IPS DF 6.9 (cell line): ENCODE data around the gene EBI3.
"Not testable (repeated sequence)": the region's sequence is repeated elsewhere in the genome, so short reads cannot be mapped to it uniquely, and the experiment has no call there.

Experiments used
- DNase-seq: peaks from one replicate; pipeline ENCODE4 v3.0.0-alpha.2; 2013; ENCODE audit warnings: low read depth, low spot score
- H3K27ac ChIP-seq: one replicate; pipeline ENCODE4 v1.5.1; 2013; ENCODE audit warnings: low read length, control low read depth
- H3K27me3 ChIP-seq: 2 replicates; pipeline ENCODE4 v1.6.1; 2013; ENCODE audit warnings: mild to moderate bottlenecking, low read length; ENCODE audit not compliant: control insufficient read depth, insufficient read depth
- H3K36me3 ChIP-seq: 2 replicates; pipeline ENCODE4 v1.6.1; 2013; ENCODE audit warnings: low read length; ENCODE audit not compliant: control insufficient read depth, insufficient read depth
- H3K4me1 ChIP-seq: 2 replicates; pipeline ENCODE4 v1.6.1; 2013; ENCODE audit warnings: low read length; ENCODE audit not compliant: control insufficient read depth, insufficient read depth
- H3K4me3 ChIP-seq: 2 replicates; pipeline ENCODE4 v1.5.1; 2013; ENCODE audit warnings: mild to moderate bottlenecking, low read length
- H3K9me3 ChIP-seq: 2 replicates; pipeline ENCODE4 v1.6.1; 2013; ENCODE audit warnings: low read length, inconsistent platforms; ENCODE audit not compliant: control insufficient read depth, insufficient read depth
- WGBS: extraction: QIAGEN DNeasy Blood & Tissue Kit; methylation state at CpG from one replicate; pipeline ENCODE4 v1.1.7; 2013; ENCODE audit warnings: mixed read lengths, missing lambda C conversion rate; ENCODE audit not compliant: insufficient read length, insufficient coverage; 5-methylcytosine and 5-hydroxymethylcytosine counted together

EBI3 gene

DNA sequence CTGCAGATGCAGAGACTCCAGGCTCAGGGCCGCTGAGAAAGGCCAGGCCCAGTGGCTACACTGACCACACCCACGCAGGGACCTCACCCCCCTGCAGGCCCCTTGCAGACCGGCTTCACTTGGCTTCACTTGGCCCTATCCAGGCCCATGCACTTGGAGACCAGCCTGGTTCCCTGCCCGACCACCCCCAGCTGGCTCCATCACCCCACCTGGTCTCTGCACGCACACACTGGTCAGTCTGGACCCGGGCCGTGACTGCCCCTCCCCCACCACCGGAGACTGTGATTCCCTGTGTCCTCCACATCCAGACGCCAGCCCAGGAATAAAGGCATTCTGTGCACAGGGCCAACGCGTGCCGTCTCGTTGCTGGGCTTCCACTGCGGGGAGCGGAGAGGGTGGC, 4.9 kb upstream of the EBI3 start:
- DNase-seq: no peak
- Histone ChIP-seq H3K27me3 (no peaks in the 10 kb centered on the region), H3K36me3 (no peaks in the 10 kb centered on the region), H3K9me3 (no peaks in the 10 kb centered on the region), H3K27ac (no peak overlapping the region), H3K4me1 (0 out of 2 replicates have a peak, but pooled peaks cover 1% of the 10 kb centered on the region), H3K4me3 (no peak overlapping the region)
- no CpG with 5 or more reads among the region's 15 CpGs for WGBS

GRCh38 chr19:4225885-4226284, 3.4 kb upstream of the EBI3 start:
- Histone ChIP-seq H3K4me3 (no peak overlapping the region), H3K27ac (no peak overlapping the region), H3K27me3 (no peaks in the 10 kb centered on the region), H3K9me3 (no peaks in the 10 kb centered on the region), H3K36me3 (no peaks in the 10 kb centered on the region), H3K4me1 (0 out of 2 replicates have a peak, but pooled peaks cover 2% of the 10 kb centered on the region)
- no peak for DNase-seq
- no CpG with 5 or more reads among the region's 8 CpGs for WGBS

- Histone ChIP-seq H3K27ac (no peak overlapping the region), H3K9me3 (no peaks in the 10 kb centered on the region), H3K4me3 (no peak overlapping the region)
Observed at GRCh38 chr19:4227771-4228170, 1.6 kb upstream of the EBI3 start.

DNA sequence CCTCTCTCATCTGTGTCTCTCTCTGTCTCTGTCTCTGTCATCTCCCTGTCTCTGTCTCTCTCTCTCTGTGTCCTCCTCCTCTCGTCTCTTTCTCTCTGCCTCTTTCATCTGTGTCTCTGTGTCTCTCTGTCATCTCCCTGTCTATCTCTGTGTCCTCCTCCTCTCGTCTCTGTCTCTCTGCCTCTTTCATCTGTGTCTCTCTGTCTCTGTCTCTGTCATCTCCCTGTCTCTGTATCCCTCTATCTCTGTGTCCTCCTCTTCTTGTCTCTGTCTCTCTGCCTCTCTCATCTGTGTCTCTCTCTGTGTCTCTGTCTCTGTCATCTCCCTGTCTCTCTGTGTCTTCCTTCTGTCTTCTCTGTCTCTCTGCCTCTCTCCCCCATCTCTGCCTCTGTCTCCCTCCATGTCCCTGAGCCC, 551 bp upstream of the EBI3 start:
- WGBS: no CpG with 5 or more reads among the region's 2 CpGs
- DNase-seq: no peak
- H3K27ac ChIP-seq: no peak overlapping the region
- H3K4me1 ChIP-seq: peaks cover 2% of the 10 kb centered on the region; the same call in 1 of the 2 replicates
- no peaks in the 10 kb centered on the region for H3K9me3 ChIP-seq
- no peaks in the 10 kb centered on the region for H3K36me3 ChIP-seq
- no peaks in the 10 kb centered on the region for H3K27me3 ChIP-seq
- no peak overlapping the region for H3K4me3 ChIP-seq

More at GRCh38 chr19:4227771-4228170, 1.6 kb upstream of the EBI3 start:
- no peak for DNase-seq
- H3K27me3 ChIP-seq: no peaks in the 10 kb centered on the region
- no peaks in the 10 kb centered on the region for H3K36me3 ChIP-seq
- 0 out of 2 replicates have a peak, but pooled peaks cover 2% of the 10 kb centered on the region for H3K4me1 ChIP-seq

- not testable (repeated sequence) for H3K27me3 ChIP-seq, H3K4me1 ChIP-seq, H3K4me3 ChIP-seq, DNase-seq, H3K27ac ChIP-seq, H3K36me3 ChIP-seq, H3K9me3 ChIP-seq
- WGBS: no CpG with 5 or more reads among the region's 6 CpGs
Observed at GRCh38 chr19:4230237-4230636, 914 bp downstream of the EBI3 start.

- not testable (repeated sequence) for H3K4me3 ChIP-seq, H3K36me3 ChIP-seq, DNase-seq, H3K4me1 ChIP-seq, H3K9me3 ChIP-seq, H3K27me3 ChIP-seq, H3K27ac ChIP-seq
- no CpG with 5 or more reads among the region's 6 CpGs for WGBS
Observed at GRCh38 chr19:4231521-4231920, 2.2 kb downstream of the EBI3 start.

DNA sequence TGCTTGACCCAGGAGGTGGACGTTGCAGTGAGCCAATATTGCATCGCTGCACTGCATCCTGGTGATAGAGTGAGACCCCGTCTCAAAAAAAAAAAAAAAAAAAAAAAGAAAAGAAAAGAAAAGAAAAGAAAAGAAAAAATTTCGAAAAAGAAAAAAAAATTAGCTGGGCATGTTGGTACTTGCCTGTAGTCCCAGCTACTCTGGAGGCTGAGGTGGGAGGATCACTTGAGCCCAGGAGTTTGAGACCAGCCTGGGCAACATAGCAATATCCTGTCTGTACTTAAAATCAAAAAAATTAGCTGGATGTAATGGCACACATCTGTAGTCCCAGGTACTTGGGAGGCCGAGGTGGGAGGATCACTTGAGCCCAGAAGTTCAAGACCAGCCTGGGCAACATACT, 2.8 kb downstream of the EBI3 start:
- not testable (repeated sequence) for H3K27me3 ChIP-seq, H3K9me3 ChIP-seq, H3K4me3 ChIP-seq, H3K4me1 ChIP-seq, H3K27ac ChIP-seq, H3K36me3 ChIP-seq, DNase-seq
- WGBS: no CpG with 5 or more reads among the region's 5 CpGs

GRCh38 chr19:4232614-4233281, 3.4 kb downstream of the EBI3 start:
- peaks cover 2% of the 10 kb centered on the region; the same call in 1 of the 2 replicates for H3K4me1 ChIP-seq

DNA sequence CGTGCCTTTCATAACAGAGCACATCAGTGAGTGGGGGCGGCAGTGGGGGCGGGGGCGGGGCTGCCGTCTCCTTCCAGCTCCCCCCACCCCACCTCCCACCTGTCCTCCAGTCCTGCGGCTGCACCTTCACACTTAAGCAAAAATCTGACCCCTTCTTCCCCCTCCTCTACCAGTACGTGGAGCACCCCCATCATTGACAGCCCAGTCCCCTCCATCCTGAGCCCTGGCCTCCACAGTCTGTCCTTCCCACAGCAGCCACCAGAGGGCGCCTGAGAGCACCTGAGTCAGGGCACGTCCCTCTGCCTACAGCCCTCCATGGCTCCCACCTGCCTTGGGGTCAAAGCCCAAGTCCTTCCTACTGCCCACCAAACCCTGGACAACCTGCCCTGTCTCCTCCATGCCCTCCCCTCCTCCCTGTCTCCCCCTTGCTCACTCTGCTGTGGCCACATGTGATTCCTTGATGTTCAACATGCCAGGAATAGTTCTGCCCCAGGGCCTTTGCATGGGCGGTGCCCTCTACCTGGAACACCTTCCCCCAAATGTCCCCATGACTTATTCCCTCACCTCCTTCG, 4.0 kb downstream of the EBI3 start:
- Histone ChIP-seq H3K4me1 (peaks cover 2% of the 10 kb centered on the region; the same call in 1 of the 2 replicates), H3K27ac (no peak overlapping the region), H3K27me3 (no peaks in the 10 kb centered on the region), H3K36me3 (no peaks in the 10 kb centered on the region), H3K4me3 (no peak overlapping the region), H3K9me3 (no peaks in the 10 kb centered on the region)
- no CpG with 5 or more reads among the region's 11 CpGs for WGBS
- DNase-seq: no peak

More at GRCh38 chr19:4232614-4233281, 3.4 kb downstream of the EBI3 start:
- Histone ChIP-seq H3K36me3 (no peaks in the 10 kb centered on the region), H3K9me3 (no peaks in the 10 kb centered on the region), H3K27ac (no peak overlapping the region), H3K4me3 (no peak overlapping the region), H3K27me3 (no peaks in the 10 kb centered on the region)
- DNase-seq: no peak
- WGBS: 100% methylated on average over 1 of the region's 21 CpGs

GRCh38 chr19:4234142-4234861, 5.0 kb downstream of the EBI3 start:
- WGBS: no CpG with 5 or more reads among the region's 21 CpGs
- no peak for DNase-seq
- H3K9me3 ChIP-seq: no peaks in the 10 kb centered on the region

More at GRCh38 chr19:4234142-4234861, 5.0 kb downstream of the EBI3 start:
- no peak overlapping the region for H3K4me3 ChIP-seq
- H3K4me1 ChIP-seq: peaks cover 2% of the 10 kb centered on the region; the same call in 1 of the 2 replicates
- H3K36me3 ChIP-seq: no peaks in the 10 kb centered on the region
- no peak overlapping the region for H3K27ac ChIP-seq
- H3K27me3 ChIP-seq: no peaks in the 10 kb centered on the region
